Fibroblast of the aortic adventitia (primary cell): ENCODE results near the gene ELK3. TPM values are rescaled to one million over a fixed set of nuclear protein-coding genes. Genes with fewer than 3 reads are reported as not detected.

ENCODE experiments used
- DNase-seq: peaks from one replicate; pipeline ENCODE4 v3.0.0-alpha.2; 2010; ENCODE audit warnings: low read depth
- H3K4me3 ChIP-seq: 2 replicates; pipeline ENCODE4 v1.5.1; 2011; ENCODE audit warnings: low read depth, mild to moderate bottlenecking, control low read depth, low read length, moderate library complexity
- total RNA-seq: library from RNA; depleted of rRNA; stranded (reverse); fragments of >200 nt; gene quantifications from 2 replicates; pipeline ENCODE4 v1.2.3, GENCODE V29; 2012; ENCODE audit warnings: low replicate concordance
- TF ChIP-seq, protein P1 (sequence below): IDR thresholded peaks from 2 replicates; pipeline ENCODE4 v1.5.1; 2011; ENCODE audit warnings: mild to moderate bottlenecking, low read length, control low read depth, inconsistent platforms; ENCODE audit not compliant: insufficient read depth

ELK3 gene
- total RNA-seq, 1 donor = 75.0 TPM

- DNase-seq = peak; percentile 88
- H3K4me3 ChIP-seq = no peak overlapping the region
These were observed 47.7 kb downstream of the ELK3 start for GRCh38 chr12:96241846-96242256.

GRCh38 chr12:96242597-96242996, 48.4 kb downstream of the ELK3 start:
- TF ChIP-seq, protein P1, sequence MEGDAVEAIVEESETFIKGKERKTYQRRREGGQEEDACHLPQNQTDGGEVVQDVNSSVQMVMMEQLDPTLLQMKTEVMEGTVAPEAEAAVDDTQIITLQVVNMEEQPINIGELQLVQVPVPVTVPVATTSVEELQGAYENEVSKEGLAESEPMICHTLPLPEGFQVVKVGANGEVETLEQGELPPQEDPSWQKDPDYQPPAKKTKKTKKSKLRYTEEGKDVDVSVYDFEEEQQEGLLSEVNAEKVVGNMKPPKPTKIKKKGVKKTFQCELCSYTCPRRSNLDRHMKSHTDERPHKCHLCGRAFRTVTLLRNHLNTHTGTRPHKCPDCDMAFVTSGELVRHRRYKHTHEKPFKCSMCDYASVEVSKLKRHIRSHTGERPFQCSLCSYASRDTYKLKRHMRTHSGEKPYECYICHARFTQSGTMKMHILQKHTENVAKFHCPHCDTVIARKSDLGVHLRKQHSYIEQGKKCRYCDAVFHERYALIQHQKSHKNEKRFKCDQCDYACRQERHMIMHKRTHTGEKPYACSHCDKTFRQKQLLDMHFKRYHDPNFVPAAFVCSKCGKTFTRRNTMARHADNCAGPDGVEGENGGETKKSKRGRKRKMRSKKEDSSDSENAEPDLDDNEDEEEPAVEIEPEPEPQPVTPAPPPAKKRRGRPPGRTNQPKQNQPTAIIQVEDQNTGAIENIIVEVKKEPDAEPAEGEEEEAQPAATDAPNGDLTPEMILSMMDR = no peak
- DNase-seq = no peak
- H3K4me3 ChIP-seq = no peak overlapping the region

More at GRCh38 chr12:96241846-96242256, 47.7 kb downstream of the ELK3 start:
- TF ChIP-seq, protein P1 = no peak

DNA sequence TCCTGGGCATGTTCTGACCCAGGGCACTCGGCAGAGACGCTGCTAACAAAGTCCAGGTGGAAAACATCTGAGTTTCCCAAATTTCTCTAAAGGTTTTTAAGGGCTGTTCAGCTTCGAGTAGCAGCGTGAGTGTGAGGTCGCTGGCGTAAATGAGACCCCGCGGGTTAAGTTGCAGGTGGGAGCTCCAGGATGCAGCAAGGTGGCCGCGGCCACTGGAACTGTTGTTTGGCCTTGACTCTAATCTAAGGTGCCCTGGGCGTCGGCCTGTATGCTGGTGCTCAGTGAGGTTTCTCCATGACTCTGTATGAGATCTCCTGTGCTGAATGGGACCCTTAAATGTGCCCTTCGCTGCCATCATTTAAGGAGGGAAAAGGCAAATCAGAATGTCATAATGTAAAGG, 50.7 kb downstream of the ELK3 start:
- no peak overlapping the region for H3K4me3 ChIP-seq
- TF ChIP-seq, protein P1 = no peak
- no peak for DNase-seq

GRCh38 chr12:96246926-96247505, 52.8 kb downstream of the ELK3 start:
- H3K4me3 ChIP-seq = no peak overlapping the region
- DNase-seq = no peak
- TF ChIP-seq, protein P1 = no peak

DNA sequence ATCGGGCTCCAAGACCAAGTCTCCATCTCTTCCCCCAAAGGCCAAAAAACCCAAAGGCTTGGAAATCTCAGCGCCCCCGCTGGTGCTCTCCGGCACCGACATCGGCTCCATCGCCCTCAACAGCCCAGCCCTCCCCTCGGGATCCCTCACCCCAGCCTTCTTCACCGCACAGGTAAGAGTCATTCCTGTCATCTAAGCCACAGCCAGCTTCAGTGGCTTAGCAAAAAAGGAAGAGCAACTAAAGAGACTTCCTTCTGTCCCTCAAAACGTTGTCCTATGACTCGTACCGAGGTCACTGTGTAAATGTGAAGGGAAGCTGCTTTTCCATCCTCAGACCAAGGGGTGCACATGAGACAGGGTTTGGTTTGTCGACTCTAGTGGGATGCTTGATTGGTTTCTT, 53.4 kb downstream of the ELK3 start:
- TF ChIP-seq, protein P1 = no peak
- no peak overlapping the region for H3K4me3 ChIP-seq
- no peak for DNase-seq

DNA sequence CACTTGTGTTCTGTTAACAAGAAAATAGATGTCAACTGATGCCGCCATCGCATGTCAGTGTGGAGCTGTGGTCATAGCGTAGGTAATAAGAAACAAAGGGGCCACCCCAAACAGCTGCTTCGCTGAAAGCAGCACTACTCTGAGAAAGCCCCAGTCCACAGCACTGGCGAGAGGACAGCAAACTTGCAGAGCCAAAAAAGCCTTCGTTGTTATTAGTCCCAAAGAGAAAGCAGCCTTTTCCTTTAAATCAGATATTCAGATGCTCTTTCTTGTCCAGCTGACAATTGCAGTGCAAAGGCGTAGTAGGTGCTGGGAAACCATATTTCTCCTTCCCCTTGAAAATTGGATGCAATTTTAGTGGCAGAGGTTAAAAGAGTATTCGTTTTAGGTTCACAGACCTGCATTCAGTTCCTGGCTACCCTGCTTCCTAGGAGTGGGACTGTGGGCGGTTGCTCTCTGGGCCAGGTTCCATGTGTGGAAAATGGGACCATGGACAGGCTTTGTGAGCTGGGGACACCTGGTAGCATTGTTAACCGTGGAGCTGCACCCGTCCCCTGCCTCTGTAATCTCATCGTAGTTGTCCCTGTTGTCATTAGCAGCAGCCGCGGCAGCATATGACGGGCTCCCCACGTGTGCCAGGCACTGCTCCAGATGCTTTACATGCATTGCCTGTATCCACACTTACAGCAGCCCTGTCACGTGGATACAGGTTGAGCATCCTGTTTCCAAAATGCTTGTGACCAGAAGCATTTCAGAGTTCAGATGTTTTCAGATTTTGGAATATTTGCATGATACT, 54.2 kb downstream of the ELK3 start:
- H3K4me3 ChIP-seq = no peak overlapping the region
- TF ChIP-seq, protein P1 = no peak
- no peak for DNase-seq
